Measurements from ENCODE around the gene ATG14. TPM values are rescaled to one million over a fixed set of nuclear protein-coding genes. Genes with fewer than 3 reads are reported as not detected.

Gene ATG14
- total and polyA plus RNA-seq, 2 of the 8 experiments (the other 6 are each of a cell fraction or from before 2014, with no cell fraction given), result 4.9 to 10.8 TPM

GRCh38 chr14:55401751-55402150 lies 9.9 kb downstream of the ATG14 start:
- DNase-seq (ENCODE audit: low read depth in 1 of 2, low spot score in 2 of 2) (no peak), FAIRE-seq (no peak)
- Histone ChIP-seq H2BK20ac (ENCODE audit: low read length) (no peak overlapping the region), H4K20me1 (replicated peaks in 1 of 2; ENCODE audit: control insufficient read depth in 1 of 2, insufficient read depth in 2 of 2, low read length in 2 of 2) (peaks cover 0 to 1% of the 10 kb centered on the region in 2 experiments), H3K4me2 (ENCODE audit: insufficient read depth in 1 of 2, low read depth in 2 of 2, low read length in 2 of 2) (no peak overlapping the region), H3K4ac (replicated peaks; ENCODE audit: insufficient read length, low read depth, low read length) (no peak overlapping the region), H3K9me3 (ENCODE audit: insufficient read depth in 2 of 2, low read depth in 1 of 2, low read length in 1 of 2) (no peaks in the 10 kb centered on the region), H3K79me2 (ENCODE audit: control insufficient read depth in 1 of 2, insufficient read depth in 2 of 2, low read length in 2 of 2) (peaks cover 4 to 67% of the 10 kb centered on the region in 2 experiments), H3K9ac (replicated peaks in 1 of 4; ENCODE audit: extremely low read depth in 1 of 4, low read depth in 3 of 4, low read length in 3 of 4) (no peak overlapping the region), H2AFZ (ENCODE audit: low read length) (no peak overlapping the region), H3K4me3 (ENCODE audit: extremely low read depth in 1 of 4, insufficient read depth in 2 of 4, low read depth in 3 of 4, low read length in 4 of 4) (no peak overlapping the region), H3K4me1 (replicated peaks in 1 of 4; ENCODE audit: control insufficient read depth in 3 of 4, insufficient read depth in 4 of 4, low read length in 3 of 4) (no peaks in the 10 kb centered on the region), H2BK5ac (ENCODE audit: low read depth, low read length) (no peak overlapping the region), H3K27ac (ENCODE audit: low read depth, low read length) (no peak overlapping the region), H3K23ac (ENCODE audit: insufficient read length) (no peak overlapping the region), H4K91ac (replicated peaks; ENCODE audit: insufficient read length, low read length) (no peak overlapping the region), H3K23me2 (ENCODE audit: low read depth, low read length) (no peaks in the 10 kb centered on the region), H3K36me3 (ENCODE audit: control insufficient read depth in 2 of 4, insufficient read depth in 4 of 4, low read length in 3 of 4) (no peaks in the 10 kb centered on the region), H2BK120ac (replicated peaks; ENCODE audit: low read depth, low read length) (no peak overlapping the region), H2AK5ac (ENCODE audit: low read depth, low read length) (no peak overlapping the region), H4K8ac (ENCODE audit: extremely low read depth, insufficient read depth, low read length) (no peak overlapping the region), H4K5ac (ENCODE audit: insufficient read length, low read depth, low read length) (no peak overlapping the region), H2BK15ac (ENCODE audit: low read length) (no peak overlapping the region), H2BK12ac (ENCODE audit: low read depth, low read length) (no peak overlapping the region), H3K14ac (ENCODE audit: insufficient read length) (no peak overlapping the region), H3K79me1 (ENCODE audit: low read depth, low read length) (peaks cover 6% of the 10 kb centered on the region), H3K18ac (ENCODE audit: extremely low read depth, low read length) (no peak overlapping the region), H3K27me3 (replicated peaks in 1 of 4; ENCODE audit: control insufficient read depth in 3 of 4, extremely low read depth in 1 of 4, insufficient read depth in 3 of 4, low read length in 3 of 4) (no peaks in the 10 kb centered on the region), H3K56ac (replicated peaks; ENCODE audit: insufficient read length, low read depth, low read length) (no peak overlapping the region)
- 93% methylated on average over 6 of the region's 6 CpGs; no CpG with 5 or more reads in 1 of the 2 experiments for WGBS, 2 experiments (ENCODE audit: extremely low coverage in 1 of 2, insufficient coverage in 1 of 2, insufficient read length in 1 of 2, insufficient replicate concordance in 2 of 2, low coverage in 1 of 2, low lambda C conversion rate in 2 of 2, missing lambda C conversion rate in 1 of 2)
- TF ChIP-seq CBX8 (IDR thresholded peaks at IDR 0.05; ENCODE audit: borderline replicate concordance, low read depth, low read length) (no peak), TCF12 (IDR thresholded peaks at IDR 0.05; ENCODE audit: low read depth, low read length) (no peak), CTBP2 (IDR thresholded peaks at IDR 0.05; ENCODE audit: borderline replicate concordance, insufficient read depth, insufficient read length, low read length) (no peak), NANOG (IDR thresholded peaks at IDR 0.05; ENCODE audit: insufficient read depth, low read depth, low read length, poor library complexity, severe bottlenecking) (no peak), RAD21 (IDR thresholded peaks at IDR 0.05 in 1 of 2, conservative IDR thresholded peaks at IDR 0.05 in 1 of 2; ENCODE audit: low read depth in 2 of 2, low read length in 2 of 2) (no peak), POLR2AphosphoS5 (IDR thresholded peaks at IDR 0.05; ENCODE audit: low read depth, low read length) (no peak), SUZ12 (IDR thresholded peaks at IDR 0.05; ENCODE audit: low read length) (no peak), POLR2A (IDR thresholded peaks at IDR 0.05; ENCODE audit: control extremely low read depth in 1 of 2, low read depth in 2 of 2, low read length in 2 of 2) (no peak), POU5F1 (IDR thresholded peaks at IDR 0.05; ENCODE audit: low read depth, low read length) (no peak), TBP (IDR thresholded peaks at IDR 0.05; ENCODE audit: low read depth, low read length) (no peak), SIRT6 (IDR thresholded peaks at IDR 0.05; ENCODE audit: low read length) (no peak), KDM4A (IDR thresholded peaks at IDR 0.05; ENCODE audit: low read depth, low read length, severe bottlenecking) (no peak), MAFK (IDR thresholded peaks at IDR 0.05; ENCODE audit: low read depth, low read length) (no peak), SP2 (IDR thresholded peaks at IDR 0.05; ENCODE audit: low read length) (no peak), ASH2L (IDR thresholded peaks at IDR 0.05; ENCODE audit: low read length) (no peak), SP4 (IDR thresholded peaks at IDR 0.05; ENCODE audit: low read length) (no peak), TEAD4 (IDR thresholded peaks at IDR 0.05; ENCODE audit: low read depth, low read length) (no peak)
- ChIA-PET CTCF (ENCODE audit: partially characterized antibody) (no interaction called here), POLR2A (ENCODE audit: partially characterized antibody) (no interaction called here)

All from H1 (cell line).